Endothelial cell (in vitro differentiated cells): ENCODE data around the gene ZNF618. TPM values are rescaled to one million over a fixed set of nuclear protein-coding genes. Genes with fewer than 3 reads are reported as not detected.

ENCODE experiments used
- DNase-seq: peaks from one replicate; pipeline ENCODE4 v3.0.0; 2021; ENCODE audit warnings: low spot score
- H3K27ac Mint-ChIP-seq: one replicate; pipeline ENCODE4 v1.8.0; 2021; ENCODE audit warnings: mixed read lengths, inconsistent platforms; ENCODE audit not compliant: unreplicated experiment
- H3K27me3 Mint-ChIP-seq: one replicate; pipeline ENCODE4 v1.8.0; 2021; ENCODE audit warnings: mild to moderate bottlenecking, moderate library complexity, mixed read lengths, inconsistent platforms; ENCODE audit not compliant: unreplicated experiment
- H3K36me3 Mint-ChIP-seq: one replicate; pipeline ENCODE4 v1.8.0; 2021; ENCODE audit warnings: mild to moderate bottlenecking, low read depth, mixed read lengths, inconsistent platforms; ENCODE audit not compliant: unreplicated experiment
- H3K4me1 Mint-ChIP-seq: one replicate; pipeline ENCODE4 v1.8.0; 2021; ENCODE audit warnings: mild to moderate bottlenecking, mixed read lengths, inconsistent platforms; ENCODE audit not compliant: unreplicated experiment
- H3K4me3 Mint-ChIP-seq: one replicate; pipeline ENCODE4 v1.8.0; 2021; ENCODE audit warnings: mild to moderate bottlenecking, mixed read lengths, inconsistent platforms; ENCODE audit not compliant: unreplicated experiment
- H3K9me3 Mint-ChIP-seq: one replicate; pipeline ENCODE4 v1.8.0; 2021; ENCODE audit warnings: mixed read lengths, inconsistent platforms; ENCODE audit not compliant: unreplicated experiment
- CTCF ChIP-seq: fragments of 200-600 bp; sonication (generic); IDR thresholded peaks from one replicate; pipeline ENCODE4 v1.5.0; 2021; ENCODE audit warnings: antibody characterized with exemption; ENCODE audit not compliant: unreplicated experiment
- total RNA-seq: library from RNA; stranded (reverse); fragmentation: NEBNext Ultra II Directional; extraction: Animal tissue kit (Norgen Biotek cat#: 25700); gene quantifications from one replicate; pipeline ENCODE4 v1.2.1, GENCODE V29; 2021; ENCODE audit not compliant: unreplicated experiment

Gene ZNF618
- total RNA-seq, 1 donor from 2014 or later: 35.0 TPM

- Mint-ChIP-seq H3K27me3 (peaks cover 3% of the 10 kb centered on the region), H3K27ac (no peak overlapping the region), H3K4me1 (peaks cover 14% of the 10 kb centered on the region), H3K36me3 (peaks cover 4% of the 10 kb centered on the region), H3K4me3 (no peak overlapping the region), H3K9me3 (no peaks in the 10 kb centered on the region)
- TF ChIP-seq CTCF: no peak
- DNase-seq: no peak
Measured at GRCh38 chr9:113952676-113953075, 76.6 kb downstream of the ZNF618 start.

- H3K4me3 Mint-ChIP-seq: no peak overlapping the region
- H3K4me1 Mint-ChIP-seq: peaks cover 14% of the 10 kb centered on the region
- H3K27me3 Mint-ChIP-seq: peaks cover 3% of the 10 kb centered on the region
Measured at GRCh38 chr9:113953531-113953930, 77.4 kb downstream of the ZNF618 start.

GRCh38 chr9:113954591-113954990 is 78.5 kb downstream of the ZNF618 start:
- Mint-ChIP-seq H3K27me3 (peaks cover 3% of the 10 kb centered on the region), H3K36me3 (peaks cover 3% of the 10 kb centered on the region), H3K4me3 (no peak overlapping the region), H3K4me1 (peaks cover 14% of the 10 kb centered on the region), H3K9me3 (no peaks in the 10 kb centered on the region), H3K27ac (no peak overlapping the region)
- no peak for TF ChIP-seq CTCF
- DNase-seq: no peak

More at GRCh38 chr9:113953531-113953930, 77.4 kb downstream of the ZNF618 start:
- no peak for TF ChIP-seq CTCF
- Mint-ChIP-seq H3K9me3 (no peaks in the 10 kb centered on the region), H3K27ac (no peak overlapping the region), H3K36me3 (peaks cover 4% of the 10 kb centered on the region)
- DNase-seq: no peak

- Mint-ChIP-seq H3K4me3 (no peak overlapping the region), H3K27ac (no peak overlapping the region), H3K9me3 (no peaks in the 10 kb centered on the region), H3K4me1 (peaks cover 14% of the 10 kb centered on the region), H3K36me3 (no peaks in the 10 kb centered on the region), H3K27me3 (peaks cover 3% of the 10 kb centered on the region)
- no peak for TF ChIP-seq CTCF
- DNase-seq: no peak
Measured at GRCh38 chr9:113955076-113955752, 79.1 kb downstream of the ZNF618 start.

GRCh38 chr9:113956901-113957300 is 80.8 kb downstream of the ZNF618 start:
- no peak overlapping the region for H3K27ac Mint-ChIP-seq
- H3K36me3 Mint-ChIP-seq: no peaks in the 10 kb centered on the region
- peaks cover 14% of the 10 kb centered on the region for H3K4me1 Mint-ChIP-seq
- no peak for TF ChIP-seq CTCF
- no peaks in the 10 kb centered on the region for H3K9me3 Mint-ChIP-seq
- no peak for DNase-seq
- peaks cover 3% of the 10 kb centered on the region for H3K27me3 Mint-ChIP-seq
- H3K4me3 Mint-ChIP-seq: no peak overlapping the region
